Left renal pelvis (tissue), 4 donors: ENCODE measurements around the gene ALG8. TPM values are rescaled to one million over a fixed set of nuclear protein-coding genes. Genes with fewer than 3 reads are reported as not detected.
A peak's percentile ranks its signal among the peaks of the same experiment; 100 is the strongest.
"Not testable (repeated sequence)": the region's sequence is repeated elsewhere in the genome, so short reads cannot be mapped to it uniquely, and the experiment has no call there.

Source experiments
- DNase-seq, 4 donors: peaks; one replicate each; pipeline ENCODE4 v3.0.0-alpha.2; 2013; ENCODE audit warnings: low read depth in 4 of 4, low spot score in 3 of 4
- polyA plus RNA-seq, 4 donors: library from polyadenylated mRNA; unstranded; fragments of 120-200 nt; gene quantifications; one replicate each; pipeline ENCODE4 v1.2.1, GENCODE V29; 2013; ENCODE audit not compliant: insufficient read length in 4 of 4

Gene ALG8
- polyA plus RNA-seq, 4 donors: 38.6 to 70.4 (median 61.9) TPM

GRCh38 chr11:78109081-78110015 lies 30.1 kb downstream of the ALG8 start:
- no peak for DNase-seq

- no peak for DNase-seq
These were observed 38.6 kb downstream of the ALG8 start for GRCh38 chr11:78100676-78101472.

- no peak for DNase-seq
These were observed 39.2 kb downstream of the ALG8 start for GRCh38 chr11:78100261-78100660.

- DNase-seq: no peak
These were observed 39.8 kb downstream of the ALG8 start for GRCh38 chr11:78099666-78100065.

- no peak for DNase-seq
These were observed 41.6 kb downstream of the ALG8 start for GRCh38 chr11:78097666-78098385.

- no peak for DNase-seq
These were observed 45.2 kb downstream of the ALG8 start for GRCh38 chr11:78094250-78094649.

GRCh38 chr11:78086521-78087074 lies 52.8 kb downstream of the ALG8 start:
- DNase-seq: not testable (repeated sequence)

GRCh38 chr11:78085972-78086371 lies 53.5 kb downstream of the ALG8 start:
- DNase-seq: no peak

- DNase-seq: not testable (repeated sequence)
These were observed 54.9 kb downstream of the ALG8 start for GRCh38 chr11:78084506-78084905.

- DNase-seq: no peak
These were observed 56.4 kb downstream of the ALG8 start for GRCh38 chr11:78083021-78083420.

- no peak for DNase-seq
These were observed 57.3 kb downstream of the ALG8 start for GRCh38 chr11:78082146-78082545.

- no peak for DNase-seq
These were observed 57.8 kb downstream of the ALG8 start for GRCh38 chr11:78081583-78081982.

GRCh38 chr11:78080818-78081495 lies 58.5 kb downstream of the ALG8 start:
- DNase-seq: no peak

GRCh38 chr11:78080084-78080817 lies 59.2 kb downstream of the ALG8 start:
- DNase-seq: no peak

- peak; percentile 59 to 73 (median 68) for DNase-seq
These were observed 60.0 kb downstream of the ALG8 start, which contains the start of gene NDUFC2 for GRCh38 chr11:78079232-78080083. NDUFC2 (minus strand) TSS chr11:78079862; CDS start chr11:78079744, 118 bp downstream.

GRCh38 chr11:78078218-78079167 lies 60.9 kb downstream of the ALG8 start:
- no peak for DNase-seq

- not testable (repeated sequence) for DNase-seq
These were observed 61.8 kb downstream of the ALG8 start for GRCh38 chr11:78077592-78077991.
